Naive B cell (primary cell): ENCODE measurements around the gene SLC38A2. TPM values are rescaled to one million over a fixed set of nuclear protein-coding genes. Genes with fewer than 3 reads are reported as not detected.
A peak's percentile ranks its signal among the peaks of the same experiment; 100 is the strongest.

Experiments
- ATAC-seq, 2 donors: fragments of 150-1000 bp; cut with Tn5 transposase; 2 replicates each; pipeline ENCODE4 v1.10.0; 2021; ENCODE audit warnings: low read depth in 2 of 2, mild to moderate bottlenecking in 2 of 2, moderate library complexity in 2 of 2
- DNase-seq: peaks from one replicate; pipeline ENCODE4 v3.0.0; 2022
- H3K27ac Mint-ChIP-seq, 6 donors: one replicate each; pipeline ENCODE4 v1.8.0; 2020 to 2022; ENCODE audit warnings: mild to moderate bottlenecking in 6 of 6, mixed read lengths in 6 of 6, moderate library complexity in 5 of 6, inconsistent platforms in 2 of 6
- H3K27me3 Mint-ChIP-seq, 3 donors: one replicate each; pipeline ENCODE4 v1.8.0; 2021 to 2022; ENCODE audit warnings: mixed read lengths in 3 of 3, mild to moderate bottlenecking in 1 of 3
- H3K36me3 Mint-ChIP-seq, 2 donors: one replicate each; pipeline ENCODE4 v1.8.0; 2020 to 2022; ENCODE audit warnings: mixed read lengths in 2 of 2, inconsistent platforms in 1 of 2, mild to moderate bottlenecking in 1 of 2
- H3K4me1 Mint-ChIP-seq, 3 donors: one replicate each; pipeline ENCODE4 v1.8.0; 2020 to 2022; ENCODE audit warnings: mixed read lengths in 3 of 3, inconsistent platforms in 1 of 3, mild to moderate bottlenecking in 1 of 3, moderate library complexity in 1 of 3
- H3K4me3 Mint-ChIP-seq, 8 donors: one replicate each; pipeline ENCODE4 v1.8.0; 2020 to 2022; ENCODE audit warnings: mild to moderate bottlenecking in 8 of 8, mixed read lengths in 8 of 8, moderate library complexity in 8 of 8, inconsistent platforms in 2 of 8
- H3K9me3 Mint-ChIP-seq, 7 donors: one replicate each; pipeline ENCODE4 v1.8.0; 2020 to 2022; ENCODE audit warnings: mixed read lengths in 7 of 7, mild to moderate bottlenecking in 5 of 7, inconsistent platforms in 2 of 7, moderate library complexity in 1 of 7
- polyA plus RNA-seq, 6 donors: library from polyadenylated mRNA; unstranded; fragments of 300-500 nt; fragmentation: Illumina TruSeq; gene quantifications; one replicate each; pipeline ENCODE4 v1.2.3, GENCODE V29; 2021; ENCODE audit warnings: low read depth in 6 of 6

SLC38A2 gene
- polyA plus RNA-seq, 6 donors from 2014 or later = 48.8 to 96.3 (median 63.1) TPM

DNA sequence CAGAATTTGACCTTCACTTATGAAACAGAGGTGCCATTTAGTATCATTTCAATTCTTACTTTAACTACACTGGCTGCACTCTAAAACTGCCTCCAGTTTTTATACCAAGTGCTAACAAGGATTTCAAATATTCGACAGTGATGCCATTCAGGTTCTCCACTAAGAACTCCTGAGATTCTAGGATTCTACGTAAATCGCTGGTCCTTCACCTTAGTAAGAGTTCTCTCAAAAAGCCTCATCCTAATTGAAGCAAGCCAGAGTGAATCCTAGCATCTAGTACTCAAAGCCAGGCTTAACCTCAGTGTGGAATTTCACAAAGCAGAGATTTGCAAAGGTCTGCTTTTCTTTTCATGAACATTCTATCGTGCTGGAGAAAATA is 3.5 kb downstream of the SLC38A2 start:
- no peak for DNase-seq
- no peaks in the 10 kb centered on the region for H3K27me3 Mint-ChIP-seq
- H3K9me3 Mint-ChIP-seq = no peaks in the 10 kb centered on the region
- ATAC-seq = no peak
- peaks cover 36 to 48% (median 40%) of the 10 kb centered on the region in 3 donors for H3K4me1 Mint-ChIP-seq
- peak overlapping the region in 3 of 8 donors; percentile 36 to 99 (median 61) for H3K4me3 Mint-ChIP-seq
- H3K36me3 Mint-ChIP-seq = peaks cover 0 to 10% of the 10 kb centered on the region in 2 donors
- H3K27ac Mint-ChIP-seq = peak overlapping the region in 2 of 6 donors; percentile 63 to 97

DNA sequence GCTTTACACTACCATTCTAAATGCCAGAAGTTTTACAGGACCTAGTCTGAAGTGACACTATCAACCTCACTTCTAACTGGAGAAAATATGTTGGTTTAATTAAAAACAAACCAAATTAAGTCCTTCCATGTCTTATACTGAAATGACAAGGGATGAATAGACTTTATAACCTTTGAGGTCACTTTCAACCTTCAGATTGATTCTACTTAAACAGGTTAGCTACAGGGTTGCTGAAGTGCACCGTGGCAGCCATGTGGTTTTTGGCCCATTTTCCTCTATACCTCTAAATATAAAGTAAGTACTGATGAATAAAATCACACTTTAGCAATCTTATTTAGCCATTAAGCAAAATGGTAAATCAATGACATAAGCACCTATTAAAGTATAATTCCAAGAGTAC is 3.9 kb downstream of the SLC38A2 start:
- Mint-ChIP-seq H3K4me1 (peaks cover 32 to 45% (median 36%) of the 10 kb centered on the region in 3 donors), H3K27ac (peak overlapping the region in 2 of 6 donors; percentile 47 to 82), H3K4me3 (peak overlapping the region in 1 of 8 donors; percentile 99), H3K36me3 (peaks cover 2 to 14% of the 10 kb centered on the region in 2 donors), H3K27me3 (no peaks in the 10 kb centered on the region), H3K9me3 (no peaks in the 10 kb centered on the region)
- DNase-seq (no peak), ATAC-seq (no peak)

DNA sequence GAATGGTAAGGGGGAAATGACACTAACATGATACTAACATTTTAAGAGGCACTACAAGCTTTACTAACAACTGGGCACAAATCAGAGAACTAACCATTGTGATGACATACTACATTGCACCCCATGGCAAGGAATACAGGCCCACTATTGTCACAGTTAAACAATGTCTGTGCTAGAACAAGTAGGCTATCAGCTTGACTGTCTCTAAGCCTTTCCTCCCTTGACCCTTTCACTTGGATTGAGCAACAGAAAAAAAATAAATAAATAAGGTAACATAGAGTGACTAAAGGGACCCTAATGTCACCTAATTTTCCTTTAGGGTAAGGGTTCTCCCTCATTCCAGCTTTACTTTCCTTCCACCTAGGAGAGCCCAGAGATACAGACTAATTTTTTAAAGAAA is 4.4 kb downstream of the SLC38A2 start:
- H3K9me3 Mint-ChIP-seq = no peaks in the 10 kb centered on the region
- H3K4me1 Mint-ChIP-seq = peaks cover 29 to 45% (median 31%) of the 10 kb centered on the region in 3 donors

DNA sequence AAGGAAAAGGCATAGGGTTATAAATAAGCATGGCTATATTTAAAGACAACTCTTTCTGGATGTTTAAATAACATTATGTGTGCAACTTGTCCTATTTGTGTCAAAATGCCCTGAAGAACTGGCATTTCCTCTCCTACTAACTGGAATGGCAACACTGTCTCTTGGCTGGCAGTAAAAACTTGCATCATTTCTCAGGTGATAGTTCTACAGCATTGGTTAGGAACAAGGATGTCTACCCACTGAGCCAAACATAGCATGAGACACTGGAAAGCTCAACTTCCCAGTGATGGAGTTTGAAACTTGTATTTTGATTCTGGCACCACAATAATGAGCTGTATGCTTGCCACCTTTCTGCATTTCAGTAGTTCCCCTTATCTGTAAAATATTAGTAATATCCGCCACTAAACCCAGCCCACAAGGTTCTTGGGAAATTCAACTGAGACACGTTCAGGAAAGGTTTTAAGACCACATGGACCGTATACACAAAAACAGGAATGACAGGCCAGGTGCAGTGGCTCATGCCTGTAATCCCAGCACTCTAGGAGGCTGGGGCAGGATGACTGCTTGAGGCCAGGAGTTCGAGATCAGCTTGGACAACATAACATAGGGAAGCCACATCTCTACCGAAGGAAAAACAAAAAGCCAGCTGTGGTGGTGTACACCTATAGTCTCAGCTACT is 5.1 kb downstream of the SLC38A2 start:
- Mint-ChIP-seq H3K4me3 (peak overlapping the region in 3 of 8 donors; percentile 32 to 69 (median 68)), H3K36me3 (peaks cover 14 to 25% of the 10 kb centered on the region in 2 donors), H3K27ac (peak overlapping the region in 5 of 6 donors; percentile 34 to 84 (median 82)), H3K27me3 (no peaks in the 10 kb centered on the region), H3K4me1 (peaks cover 34 to 51% (median 35%) of the 10 kb centered on the region in 3 donors), H3K9me3 (no peaks in the 10 kb centered on the region)
- no peak for DNase-seq
- no peak for ATAC-seq

More for the DNA sequence above, 4.4 kb downstream of the SLC38A2 start:
- no peak for DNase-seq
- ATAC-seq = no peak
- Mint-ChIP-seq H3K4me3 (peak overlapping the region in 4 of 8 donors; percentile 12 to 69 (median 42)), H3K27me3 (no peaks in the 10 kb centered on the region), H3K36me3 (peaks cover 7 to 20% of the 10 kb centered on the region in 2 donors), H3K27ac (peak overlapping the region in 4 of 6 donors; percentile 64 to 84 (median 82))

DNA sequence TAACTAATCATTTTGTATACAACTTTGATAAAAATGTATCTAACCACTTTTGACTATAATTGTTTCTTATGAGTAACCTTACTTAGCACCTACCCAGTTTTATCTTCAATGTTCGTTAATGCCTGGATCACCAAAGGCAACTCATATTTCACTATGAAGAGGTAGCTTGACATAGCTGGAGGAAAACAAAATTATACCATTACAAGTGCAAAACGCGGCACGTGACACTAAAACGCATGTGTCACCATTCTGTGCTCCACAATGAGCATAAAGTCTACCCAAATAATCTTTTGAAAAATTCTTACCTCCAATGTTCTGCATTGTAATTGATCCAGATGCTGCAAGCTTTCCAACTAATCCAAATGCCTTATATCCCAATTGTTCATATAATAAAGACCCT is 5.8 kb downstream of the SLC38A2 start:
- Mint-ChIP-seq H3K4me3 (peak overlapping the region in 1 of 8 donors; percentile 36), H3K36me3 (peaks cover 21 to 29% of the 10 kb centered on the region in 2 donors), H3K4me1 (peaks cover 41 to 58% (median 42%) of the 10 kb centered on the region in 3 donors), H3K27me3 (no peaks in the 10 kb centered on the region), H3K27ac (peak overlapping the region in 3 of 6 donors; percentile 24 to 82 (median 27)), H3K9me3 (no peaks in the 10 kb centered on the region)
- DNase-seq = no peak
- no peak for ATAC-seq

DNA sequence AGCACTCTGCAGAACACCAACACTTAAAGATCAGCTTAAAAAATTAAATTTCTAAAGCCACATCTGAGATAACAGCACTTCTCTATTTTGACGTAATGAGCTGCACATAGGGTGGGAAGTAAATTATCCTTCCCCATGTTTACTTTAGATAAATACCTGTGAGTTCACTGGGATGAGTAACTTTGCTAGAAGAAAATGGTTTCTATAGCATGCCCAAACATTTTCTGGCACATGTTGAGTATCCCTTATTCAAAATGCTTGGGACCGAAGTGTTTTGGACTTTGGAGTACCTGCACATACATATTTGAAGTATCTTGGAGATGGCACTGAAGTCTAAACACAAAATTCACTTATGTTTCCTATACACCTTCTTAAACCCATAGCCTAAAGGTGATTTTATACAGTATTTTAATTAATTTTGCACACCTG is 6.6 kb downstream of the SLC38A2 start:
- DNase-seq (no peak), ATAC-seq (no peak)
- Mint-ChIP-seq H3K9me3 (no peaks in the 10 kb centered on the region), H3K27ac (peak overlapping the region in 5 of 6 donors; percentile 9 to 76 (median 54)), H3K27me3 (no peaks in the 10 kb centered on the region), H3K4me1 (peaks cover 42 to 58% (median 47%) of the 10 kb centered on the region in 3 donors), H3K4me3 (no peak overlapping the region), H3K36me3 (peaks cover 25 to 37% of the 10 kb centered on the region in 2 donors)

DNA sequence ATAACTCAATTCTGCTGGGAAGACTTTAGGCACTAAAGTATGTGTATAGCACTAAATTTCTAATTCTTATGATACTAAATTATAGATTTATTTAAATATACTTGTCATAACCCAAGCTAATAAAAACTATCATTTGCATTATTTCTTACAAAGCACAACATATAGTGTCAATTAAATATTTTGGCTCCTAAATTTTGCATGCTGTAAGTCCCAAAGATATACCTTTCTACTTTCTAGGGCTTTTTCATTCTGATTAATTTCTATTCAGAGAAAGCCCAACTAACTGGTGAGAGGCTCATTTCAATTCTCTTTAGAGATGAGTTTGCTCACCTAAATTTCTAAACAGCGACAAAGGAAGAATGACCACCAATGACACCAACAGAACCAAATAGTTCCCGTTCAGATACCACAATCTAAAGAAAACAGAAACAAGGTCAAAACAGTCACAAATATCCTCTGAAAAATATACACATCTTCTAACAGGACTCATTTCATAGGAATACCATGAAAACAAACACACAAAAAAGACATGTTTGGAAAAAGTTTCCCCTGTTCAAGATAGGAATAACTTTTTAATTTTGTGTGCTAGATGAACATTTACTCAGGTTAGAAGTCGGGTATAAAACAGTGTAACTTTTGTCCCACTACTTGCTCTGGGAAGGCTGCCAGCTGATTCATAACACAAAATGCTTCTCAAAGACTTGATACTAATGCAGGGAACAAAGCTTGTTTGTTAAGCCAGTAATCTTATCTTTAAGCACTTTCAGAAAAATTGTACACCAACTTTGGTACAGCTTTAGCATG is 7.6 kb downstream of the SLC38A2 start:
- Mint-ChIP-seq H3K27me3 (no peaks in the 10 kb centered on the region), H3K4me3 (no peak overlapping the region), H3K4me1 (peaks cover 38 to 54% (median 47%) of the 10 kb centered on the region in 3 donors), H3K27ac (peak overlapping the region in 3 of 6 donors; percentile 43 to 81 (median 70)), H3K36me3 (peaks cover 25 to 42% of the 10 kb centered on the region in 2 donors), H3K9me3 (no peaks in the 10 kb centered on the region)
- ATAC-seq = no peak
- no peak for DNase-seq

DNA sequence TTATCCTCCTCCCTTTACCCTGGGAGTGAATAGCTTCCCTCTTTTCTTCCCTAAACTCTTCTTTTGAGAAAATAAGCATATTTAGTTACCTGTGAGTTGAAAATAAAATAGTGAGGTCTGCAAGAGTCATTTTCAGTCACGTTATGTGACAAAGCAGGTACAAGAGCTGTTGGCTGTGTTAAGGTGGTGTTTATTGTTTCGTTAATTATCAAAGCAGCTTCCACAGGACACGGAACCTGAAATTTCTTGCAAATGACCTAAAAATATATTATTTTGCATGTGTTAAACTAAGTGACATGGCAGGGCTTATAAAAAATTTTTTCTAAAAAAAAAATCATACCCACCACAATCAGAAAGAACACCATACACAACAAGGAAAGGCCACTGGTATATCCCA is 8.3 kb downstream of the SLC38A2 start:
- H3K9me3 Mint-ChIP-seq = no peaks in the 10 kb centered on the region
- peaks cover 35 to 54% (median 41%) of the 10 kb centered on the region in 3 donors for H3K4me1 Mint-ChIP-seq
- DNase-seq = no peak
- H3K27me3 Mint-ChIP-seq = no peaks in the 10 kb centered on the region
- H3K27ac Mint-ChIP-seq = peak overlapping the region in 3 of 6 donors; percentile 23 to 77 (median 54)
- ATAC-seq = no peak
- H3K36me3 Mint-ChIP-seq = peaks cover 28 to 43% of the 10 kb centered on the region in 2 donors
- no peak overlapping the region for H3K4me3 Mint-ChIP-seq

DNA sequence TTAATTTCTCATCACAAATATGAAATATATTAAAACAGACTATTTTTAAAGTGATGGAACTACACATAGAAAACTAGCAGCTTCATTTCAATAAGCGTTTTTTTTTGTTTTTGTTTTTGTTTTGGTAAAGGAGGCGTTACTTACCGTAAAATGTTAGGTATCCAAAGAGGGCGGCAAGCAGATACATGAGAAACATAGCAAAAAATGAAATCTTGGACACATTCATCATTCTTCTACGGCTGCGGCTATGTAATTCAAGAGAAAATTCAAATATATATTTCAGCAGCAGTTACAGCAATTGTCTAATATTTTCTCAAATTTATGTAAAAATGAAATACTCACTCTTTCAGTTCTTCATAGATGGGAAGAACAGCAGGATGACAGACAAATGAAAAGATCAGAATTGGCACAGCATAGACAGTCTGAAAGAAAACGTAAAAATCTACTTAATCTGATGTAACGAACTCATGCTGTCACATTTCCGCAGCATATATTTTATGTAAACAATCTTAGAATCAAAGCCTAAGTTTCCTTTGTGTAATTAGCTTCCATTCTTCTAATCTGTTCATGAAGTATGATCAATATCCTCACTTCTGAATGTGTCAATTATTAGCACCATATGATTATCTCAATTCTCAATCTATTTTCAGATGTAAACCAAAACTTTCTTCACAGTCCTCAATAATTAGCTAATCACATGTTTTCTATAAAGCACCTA is 8.8 kb downstream of the SLC38A2 start:
- H3K4me3 Mint-ChIP-seq = no peak overlapping the region
- peaks cover 32 to 49% of the 10 kb centered on the region in 2 donors for H3K36me3 Mint-ChIP-seq
- ATAC-seq (no peak), DNase-seq (no peak)
- peak overlapping the region in 3 of 6 donors; percentile 60 to 83 (median 70) for H3K27ac Mint-ChIP-seq
- H3K4me1 Mint-ChIP-seq = peaks cover 34 to 53% (median 38%) of the 10 kb centered on the region in 3 donors
- H3K27me3 Mint-ChIP-seq = no peaks in the 10 kb centered on the region
- H3K9me3 Mint-ChIP-seq = no peaks in the 10 kb centered on the region

DNA sequence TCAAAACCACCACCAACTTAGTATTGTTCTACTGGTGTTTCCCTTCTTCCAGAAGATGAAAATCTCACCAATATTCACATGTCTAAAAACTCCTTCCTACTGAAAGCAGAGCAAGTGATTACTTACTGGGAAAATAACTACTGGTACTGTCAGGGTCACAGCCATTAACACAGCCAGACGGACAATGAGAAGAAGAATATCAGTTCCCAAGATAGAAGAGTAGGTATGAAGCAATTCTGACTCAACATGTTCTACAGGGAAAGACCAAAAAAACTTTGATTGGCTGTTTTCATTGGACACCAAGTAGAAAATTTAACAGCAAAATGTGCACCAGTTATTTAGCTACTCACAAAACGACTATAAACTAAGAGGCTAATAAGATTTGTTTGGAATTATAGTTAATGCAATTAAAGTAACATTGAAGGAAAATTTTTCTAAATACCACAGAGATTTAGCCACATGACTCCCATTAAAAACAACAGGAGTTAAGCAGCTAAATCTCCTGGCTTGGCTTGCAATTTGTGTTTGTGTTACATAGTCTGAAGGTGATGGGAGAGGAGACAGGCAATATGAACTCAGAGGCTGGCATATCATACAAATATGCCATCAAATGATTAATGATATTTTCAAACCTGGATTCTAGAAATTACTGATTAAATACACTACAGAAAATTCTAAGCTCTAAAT is 9.5 kb downstream of the SLC38A2 start:
- no peaks in the 10 kb centered on the region for H3K9me3 Mint-ChIP-seq
- peaks cover 32 to 51% of the 10 kb centered on the region in 2 donors for H3K36me3 Mint-ChIP-seq
- peaks cover 33 to 53% (median 35%) of the 10 kb centered on the region in 3 donors for H3K4me1 Mint-ChIP-seq
- DNase-seq (no peak), ATAC-seq (no peak)
- no peaks in the 10 kb centered on the region for H3K27me3 Mint-ChIP-seq
- H3K27ac Mint-ChIP-seq = peak overlapping the region; percentile 17 to 88 (median 78)
- peak overlapping the region in 2 of 8 donors; percentile 0 to 36 for H3K4me3 Mint-ChIP-seq

DNA sequence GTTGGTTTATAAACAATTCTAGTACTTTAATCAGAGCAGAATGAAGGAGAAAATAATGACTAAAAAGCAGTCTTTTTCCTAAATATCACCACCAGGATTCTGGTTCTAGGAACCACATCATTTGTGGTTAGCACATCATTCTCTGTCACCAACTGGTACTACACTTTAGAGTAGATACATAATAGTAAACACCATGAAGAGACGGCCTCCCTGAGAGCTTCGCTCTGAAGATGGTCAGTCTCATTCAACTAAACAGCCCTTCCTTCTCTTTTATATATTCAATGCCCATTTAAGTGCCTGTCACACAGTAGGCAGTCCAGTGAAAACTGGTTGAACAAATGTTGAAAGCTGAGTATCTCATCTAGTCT is 10.9 kb downstream of the SLC38A2 start:
- ATAC-seq = no peak
- Mint-ChIP-seq H3K27ac (peak overlapping the region; percentile 61 to 79 (median 74)), H3K4me1 (peaks cover 21 to 47% (median 25%) of the 10 kb centered on the region in 3 donors), H3K9me3 (no peaks in the 10 kb centered on the region), H3K4me3 (peak overlapping the region in 1 of 8 donors; percentile 14), H3K27me3 (no peaks in the 10 kb centered on the region), H3K36me3 (peaks cover 32 to 51% of the 10 kb centered on the region in 2 donors)
- DNase-seq = no peak

DNA sequence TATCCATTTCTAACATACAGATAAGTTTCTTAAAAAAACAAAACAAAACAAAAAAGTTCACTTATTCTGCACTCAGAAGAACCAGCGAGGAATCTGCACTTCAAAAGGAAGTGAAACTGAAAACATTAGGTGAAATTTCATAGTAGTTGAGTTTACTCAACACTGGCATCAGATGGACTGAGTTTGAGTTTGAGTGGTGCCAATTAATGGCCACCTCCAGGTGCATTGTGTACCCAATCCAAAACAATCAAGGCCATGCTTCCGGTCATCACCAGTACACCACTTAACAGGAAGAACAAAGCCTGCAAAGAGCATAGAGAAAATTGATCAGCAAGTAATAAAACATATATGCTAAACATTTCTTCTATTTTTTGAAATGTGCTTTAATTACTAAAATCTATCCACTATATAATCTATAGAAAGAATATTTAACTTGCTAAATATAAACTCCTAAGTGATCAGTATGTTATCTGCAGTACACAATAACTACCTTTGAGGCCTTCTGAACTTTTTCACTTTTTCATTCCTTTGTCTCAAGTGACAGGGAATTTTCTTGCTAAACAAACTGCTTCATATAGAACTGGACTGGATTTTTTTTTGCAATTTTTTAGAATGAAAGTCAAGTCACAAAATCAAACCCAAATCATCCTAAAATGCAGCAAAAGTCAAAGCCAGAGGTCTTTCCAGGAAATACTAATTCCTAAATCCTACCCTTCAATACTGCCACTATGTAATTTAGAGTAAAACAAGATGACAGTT is 11.5 kb downstream of the SLC38A2 start:
- Mint-ChIP-seq H3K36me3 (peaks cover 32 to 51% of the 10 kb centered on the region in 2 donors), H3K4me1 (peaks cover 21 to 47% (median 25%) of the 10 kb centered on the region in 3 donors), H3K4me3 (peak overlapping the region in 6 of 8 donors; percentile 2 to 61 (median 26))

More for the DNA sequence above, 11.5 kb downstream of the SLC38A2 start:
- ATAC-seq (peak; percentile 90 to 91), DNase-seq (peak; percentile 47)
- no peaks in the 10 kb centered on the region for H3K27me3 Mint-ChIP-seq
- H3K9me3 Mint-ChIP-seq = no peaks in the 10 kb centered on the region
- H3K27ac Mint-ChIP-seq = peak overlapping the region; percentile 2 to 96 (median 80)
